Tibial nerve (tissue), 4 donors: ENCODE data around the gene CDC42BPG. TPM values are rescaled to one million over a fixed set of nuclear protein-coding genes. Genes with fewer than 3 reads are reported as not detected.

Experiments used
- DNase-seq, 2 donors: peaks; one replicate each; pipeline ENCODE4 v3.0.0-alpha.2; 2019; ENCODE audit warnings: low spot score in 2 of 2
- H3K27ac ChIP-seq, 4 donors: fragments of 200-600 bp; sonication (generic) in 3 of 4; one replicate each; pipeline ENCODE4 v1.5.1; 2017 to 2019; ENCODE audit warnings: mild to moderate bottlenecking in 1 of 4
- H3K27me3 ChIP-seq, 2 donors: fragments of 200-600 bp; sonication (generic) in 1 of 2; one replicate each; pipeline versions ENCODE4 v1.5.1 to v1.6.0; 2017 to 2019
- H3K36me3 ChIP-seq, 3 donors: fragments of 200-600 bp; sonication (generic); one replicate each; pipeline ENCODE4 v1.5.1; 2018 to 2019
- H3K4me1 ChIP-seq, 4 donors: fragments of 200-600 bp; sonication (generic) in 3 of 4; one replicate each; pipeline ENCODE4 v1.5.1; 2017 to 2019
- H3K4me3 ChIP-seq, 4 donors: fragments of 200-600 bp; sonication (generic) in 3 of 4; one replicate each; pipeline ENCODE4 v1.5.1; 2017 to 2019; ENCODE audit warnings: mild to moderate bottlenecking in 1 of 4, moderate library complexity in 1 of 4
- H3K9me3 ChIP-seq, 4 donors: fragments of 200-600 bp; sonication (generic) in 3 of 4; one replicate each; pipeline ENCODE4 v1.5.1; 2017 to 2019
- EP300 ChIP-seq, 2 donors: sonication (generic); formaldehyde crosslinking; IDR thresholded peaks; one replicate each; pipeline ENCODE4 v1.6.1; 2017; ENCODE audit warnings: antibody characterized with exemption in 2 of 2, mild to moderate bottlenecking in 1 of 2
- POLR2A ChIP-seq, 2 donors: fragments of 450-650 bp; IDR thresholded peaks; one replicate each; pipeline ENCODE4 v1.6.1; 2017; ENCODE audit warnings: antibody characterized with exemption in 2 of 2, mild to moderate bottlenecking in 2 of 2, moderate library complexity in 2 of 2
- WGBS, 2 donors: methylation state at CpG; one replicate each; pipeline ENCODE4 v1.1.5; 2018; 5-methylcytosine and 5-hydroxymethylcytosine counted together
- total RNA-seq, 4 donors: library from RNA; depleted of rRNA; stranded (reverse); fragments of >200 nt; gene quantifications; one replicate each; pipeline ENCODE4 v1.1.0, GENCODE V29; 2016
- TF ChIP-seq, protein P1 (sequence below), 5 experiments: fragments of 200-600 bp in 3 of 5; fragments of 450-650 bp in 2 of 5; sonication (generic) in 3 of 5; IDR thresholded peaks; one replicate each; pipeline ENCODE4 v1.5.1; 2016 to 2019; ENCODE audit warnings: antibody characterized with exemption in 5 of 5, mild to moderate bottlenecking in 3 of 5, moderate library complexity in 2 of 5

CDC42BPG gene
- total RNA-seq, 4 donors from 2014 or later: under 0.01 to 0.30 (median 0.21) TPM; not detected in 1

DNA sequence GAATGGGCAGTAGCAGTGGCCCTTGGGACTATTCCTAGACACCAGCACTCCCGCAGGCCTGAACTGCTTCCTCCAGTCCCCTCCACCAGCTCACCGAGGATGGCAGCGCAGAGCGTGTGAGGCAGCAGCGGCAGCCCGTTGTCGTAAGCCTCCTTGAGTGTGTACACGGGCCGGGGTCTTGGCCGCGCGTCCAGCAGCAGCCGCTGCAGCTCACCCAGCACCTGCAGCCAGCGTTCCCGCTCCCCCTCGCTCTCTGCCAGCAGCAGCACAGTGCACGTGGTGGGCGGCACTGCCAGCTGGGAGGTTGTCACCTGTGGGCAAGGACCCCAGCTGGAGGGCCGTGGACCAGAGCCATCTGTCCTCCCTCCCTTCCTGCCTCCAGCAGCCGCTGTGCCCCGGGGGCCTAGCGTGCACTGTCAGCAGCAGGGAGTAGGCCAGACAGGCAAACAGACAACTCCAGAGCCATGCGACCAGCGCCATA lies 13.0 kb downstream of the CDC42BPG start:
- H3K36me3 ChIP-seq: no peaks in the 10 kb centered on the region
- DNase-seq: no peak
- H3K4me3 ChIP-seq: no peak overlapping the region
- no peak overlapping the region for H3K27ac ChIP-seq
- TF ChIP-seq, protein P1, sequence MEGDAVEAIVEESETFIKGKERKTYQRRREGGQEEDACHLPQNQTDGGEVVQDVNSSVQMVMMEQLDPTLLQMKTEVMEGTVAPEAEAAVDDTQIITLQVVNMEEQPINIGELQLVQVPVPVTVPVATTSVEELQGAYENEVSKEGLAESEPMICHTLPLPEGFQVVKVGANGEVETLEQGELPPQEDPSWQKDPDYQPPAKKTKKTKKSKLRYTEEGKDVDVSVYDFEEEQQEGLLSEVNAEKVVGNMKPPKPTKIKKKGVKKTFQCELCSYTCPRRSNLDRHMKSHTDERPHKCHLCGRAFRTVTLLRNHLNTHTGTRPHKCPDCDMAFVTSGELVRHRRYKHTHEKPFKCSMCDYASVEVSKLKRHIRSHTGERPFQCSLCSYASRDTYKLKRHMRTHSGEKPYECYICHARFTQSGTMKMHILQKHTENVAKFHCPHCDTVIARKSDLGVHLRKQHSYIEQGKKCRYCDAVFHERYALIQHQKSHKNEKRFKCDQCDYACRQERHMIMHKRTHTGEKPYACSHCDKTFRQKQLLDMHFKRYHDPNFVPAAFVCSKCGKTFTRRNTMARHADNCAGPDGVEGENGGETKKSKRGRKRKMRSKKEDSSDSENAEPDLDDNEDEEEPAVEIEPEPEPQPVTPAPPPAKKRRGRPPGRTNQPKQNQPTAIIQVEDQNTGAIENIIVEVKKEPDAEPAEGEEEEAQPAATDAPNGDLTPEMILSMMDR (IDR thresholded peaks at IDR 0.05): no peak
- TF ChIP-seq POLR2A (IDR thresholded peaks at IDR 0.05): no peak
- TF ChIP-seq EP300 (IDR thresholded peaks at IDR 0.05): no peak
- H3K4me1 ChIP-seq: no peaks in the 10 kb centered on the region
- no peaks in the 10 kb centered on the region for H3K27me3 ChIP-seq
- no peaks in the 10 kb centered on the region for H3K9me3 ChIP-seq
- 77 to 83% methylated on average over 23 to 24 of the region's 24 CpGs for WGBS, 2 donors

DNA sequence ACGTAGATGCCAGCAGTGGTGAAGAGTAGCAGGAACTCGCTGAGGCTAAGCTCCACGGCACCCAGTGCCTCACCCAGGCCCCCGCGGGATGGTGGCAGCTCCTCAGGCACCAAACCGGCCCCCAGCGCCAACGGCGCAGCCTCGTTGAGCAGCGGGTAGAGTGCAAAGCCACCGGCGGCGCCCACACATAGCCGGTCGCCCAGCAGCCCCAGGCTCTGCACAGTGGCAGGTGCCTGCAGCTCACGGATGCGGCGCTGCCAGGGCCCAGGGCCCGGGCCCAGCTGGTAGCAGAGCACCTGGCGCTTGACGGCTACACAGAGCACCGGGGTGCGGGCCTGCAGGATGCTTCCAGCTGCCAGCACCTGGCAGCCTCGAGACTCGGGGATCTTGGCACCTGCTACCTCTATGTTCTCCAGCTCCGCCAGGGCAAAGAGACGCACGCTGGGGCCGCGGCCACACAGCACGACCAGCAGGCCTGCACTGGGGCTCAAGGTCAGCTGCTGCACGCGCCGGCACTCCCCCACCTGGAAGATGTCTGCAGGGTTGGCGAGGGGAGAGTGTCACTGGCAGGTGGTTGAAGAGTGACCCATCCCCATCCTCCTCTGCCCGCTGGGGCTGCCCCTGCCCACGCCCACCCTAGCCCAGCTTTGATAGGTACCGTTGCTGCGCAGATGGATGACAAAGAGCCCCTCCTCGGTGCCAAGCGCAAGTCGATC lies 14.8 kb downstream of the CDC42BPG start:
- no peaks in the 10 kb centered on the region for H3K27me3 ChIP-seq
- no peaks in the 10 kb centered on the region for H3K36me3 ChIP-seq
- H3K27ac ChIP-seq: no peak overlapping the region
- H3K4me3 ChIP-seq: no peak overlapping the region
- TF ChIP-seq EP300 (IDR thresholded peaks at IDR 0.05) (no peak), POLR2A (IDR thresholded peaks at IDR 0.05) (no peak)
- TF ChIP-seq, protein P1 (IDR thresholded peaks at IDR 0.05): no peak
- no peaks in the 10 kb centered on the region for H3K4me1 ChIP-seq
- WGBS, 2 donors: 82 to 89% methylated on average over 16 to 32 of the region's 43 CpGs
- DNase-seq: no peak
- H3K9me3 ChIP-seq: no peaks in the 10 kb centered on the region

DNA sequence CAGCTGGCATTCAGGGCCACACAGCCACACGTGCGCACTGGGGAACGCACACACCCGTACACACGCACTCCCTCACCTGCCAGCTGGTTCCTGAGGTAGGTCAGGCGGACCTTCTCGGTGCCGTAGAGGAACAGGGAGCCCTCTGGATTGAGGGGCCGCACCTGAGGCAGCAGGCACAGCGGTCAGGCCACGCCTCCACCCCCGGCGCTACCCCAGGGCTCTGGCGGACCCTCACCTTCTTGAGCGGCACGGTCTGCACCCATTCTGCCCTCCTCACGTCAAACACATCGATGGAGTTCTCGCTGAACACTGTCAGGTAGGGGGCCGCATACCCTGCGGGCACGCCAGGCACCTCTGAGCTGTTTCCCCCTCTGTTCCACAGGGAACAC lies 17.0 kb downstream of the CDC42BPG start:
- TF ChIP-seq POLR2A (IDR thresholded peaks at IDR 0.05) (no peak), EP300 (IDR thresholded peaks at IDR 0.05) (no peak)
- Histone ChIP-seq H3K27me3 (no peaks in the 10 kb centered on the region), H3K4me1 (no peaks in the 10 kb centered on the region), H3K36me3 (no peaks in the 10 kb centered on the region), H3K27ac (no peak overlapping the region), H3K4me3 (no peak overlapping the region), H3K9me3 (no peaks in the 10 kb centered on the region)
- WGBS, 2 donors: 91 to 94% methylated on average over 15 to 18 of the region's 22 CpGs
- DNase-seq: no peak

DNA sequence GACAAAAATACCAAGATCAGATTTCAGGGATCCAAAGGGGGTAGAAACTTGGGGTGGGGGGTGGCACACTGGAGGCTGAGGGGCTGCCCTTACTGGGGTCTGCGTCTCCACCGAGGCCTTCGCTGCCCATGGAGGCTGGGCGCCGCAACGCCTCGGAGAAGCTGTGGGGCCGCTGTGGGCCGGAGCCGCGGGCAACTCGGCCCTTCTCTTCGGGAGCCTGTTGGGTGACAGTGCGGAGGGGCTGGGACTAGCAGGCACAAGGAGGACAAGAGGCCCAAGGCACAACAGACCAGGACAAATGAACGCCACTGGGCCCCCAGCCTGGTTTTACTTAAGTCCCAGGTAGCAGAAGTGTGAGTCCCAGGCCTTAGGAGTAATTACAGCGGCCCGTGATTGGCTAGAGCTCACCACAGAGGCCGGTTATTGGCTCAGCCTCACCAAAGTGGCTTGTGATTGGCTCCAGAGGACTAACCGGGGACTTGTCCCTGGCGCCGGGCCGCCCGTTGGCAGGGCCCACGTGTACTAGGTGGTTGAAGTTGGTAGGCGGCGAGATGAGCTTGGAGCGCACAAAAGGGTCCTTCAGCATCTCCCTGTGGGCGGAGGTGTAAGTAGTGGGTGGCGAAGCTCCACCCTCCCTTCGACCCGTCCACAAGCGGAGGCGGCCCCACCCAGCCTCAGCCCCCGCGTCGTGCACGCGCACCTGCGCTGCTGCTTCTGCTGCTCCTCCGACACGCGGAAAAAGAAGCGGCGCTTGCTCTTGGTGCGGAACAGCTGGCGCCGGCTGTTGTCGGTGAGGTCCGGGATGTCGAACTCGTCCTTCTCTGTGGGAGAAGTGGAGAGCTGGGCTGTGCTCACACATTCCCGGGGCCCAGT lies 17.6 kb downstream of the CDC42BPG start:
- no peaks in the 10 kb centered on the region for H3K9me3 ChIP-seq
- H3K4me3 ChIP-seq: no peak overlapping the region
- no peak overlapping the region for H3K27ac ChIP-seq
- H3K36me3 ChIP-seq: no peaks in the 10 kb centered on the region
- 87 to 90% methylated on average over 52 of the region's 52 CpGs for WGBS, 2 donors
- DNase-seq: no peak
- H3K4me1 ChIP-seq: no peaks in the 10 kb centered on the region
- H3K27me3 ChIP-seq: no peaks in the 10 kb centered on the region
- TF ChIP-seq, protein P1 (IDR thresholded peaks at IDR 0.05): no peak
- TF ChIP-seq POLR2A (IDR thresholded peaks at IDR 0.05) (no peak), EP300 (IDR thresholded peaks at IDR 0.05) (no peak)

DNA sequence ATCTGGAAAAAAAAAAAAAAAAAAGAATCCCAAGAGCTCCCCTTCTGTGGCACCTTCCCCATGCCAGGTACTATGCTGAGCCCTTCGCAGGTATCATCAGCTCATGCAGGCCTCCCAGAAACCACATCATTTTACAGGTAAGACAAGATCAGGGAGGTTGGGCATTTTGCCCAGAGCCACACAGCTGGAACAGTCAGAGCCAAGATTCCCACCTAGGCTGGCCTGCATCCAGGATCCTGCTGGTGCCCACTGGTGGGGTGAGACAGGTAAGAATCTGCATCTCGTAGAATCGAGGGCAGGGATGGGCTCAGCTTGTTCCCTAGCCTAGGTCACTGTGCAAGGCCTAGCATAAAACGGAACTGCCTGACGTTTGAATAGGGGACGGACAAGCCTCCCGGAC lies 18.4 kb downstream of the CDC42BPG start:
- Histone ChIP-seq H3K27ac (no peak overlapping the region), H3K4me1 (no peaks in the 10 kb centered on the region), H3K36me3 (no peaks in the 10 kb centered on the region), H3K4me3 (no peak overlapping the region), H3K27me3 (no peaks in the 10 kb centered on the region), H3K9me3 (no peaks in the 10 kb centered on the region)
- WGBS, 2 donors: 88 to 94% methylated on average over 6 to 7 of the region's 7 CpGs
- no peak for DNase-seq
- TF ChIP-seq EP300 (IDR thresholded peaks at IDR 0.05): no peak
- no peak for TF ChIP-seq POLR2A (IDR thresholded peaks at IDR 0.05)
- TF ChIP-seq, protein P1 (IDR thresholded peaks at IDR 0.05): no peak
